IMR-90 (cell line): ENCODE measurements around the gene USP36. TPM values are rescaled to one million over a fixed set of nuclear protein-coding genes. Genes with fewer than 3 reads are reported as not detected.

ENCODE experiments used
- ATAC-seq: fragments of 200-7000 bp; cut with Tn5 transposase; 2 replicates; pipeline ENCODE4 v1.9.1; 2020; ENCODE audit warnings: low read depth, mild to moderate bottlenecking, moderate library complexity
- BruUV-seq: library from RNA; stranded (reverse); fragments of 400-500 nt; replicated peaks from 2 replicates; lab custom pipeline; 2021; lab: Mats Ljungman, UMichigan
- CTCF ChIA-PET: fragments of 300-600 bp; formaldehyde crosslinking; extraction: SDS; loops from one replicate; lab custom pipeline; 2021; ENCODE audit warnings: antibody characterized with exemption; lab: Yijun Ruan, JAX
- POLR2A ChIA-PET: fragments of 300-600 bp; sonication (Branson Sonifier 250); formaldehyde crosslinking; loops from one replicate; lab custom pipeline; 2022; ENCODE audit warnings: antibody characterized with exemption; ENCODE audit not compliant: unreplicated experiment; lab: Charles Lee
- DNase-seq: peaks from one replicate; pipeline ENCODE4 v3.0.0; 2013
- H2AFZ ChIP-seq: replicated peaks from 2 replicates; pipeline ENCODE3; 2013; ENCODE audit warnings: low read length, mild to moderate bottlenecking; ENCODE audit not compliant: poor library complexity
- H2AK5ac ChIP-seq: 2 replicates; pipeline ENCODE4 v1.6.1; 2013; ENCODE audit warnings: low read depth, low read length, inconsistent platforms
- H2AK9ac ChIP-seq: replicated peaks from 2 replicates; pipeline ENCODE3; 2013; ENCODE audit warnings: mild to moderate bottlenecking, low read depth, low read length, moderate library complexity; ENCODE audit not compliant: poor library complexity
- H2BK120ac ChIP-seq: 2 replicates; pipeline ENCODE4 v1.6.1; 2013; ENCODE audit warnings: low read depth, low read length, inconsistent platforms
- H2BK15ac ChIP-seq: 3 replicates; pipeline ENCODE4 v1.6.1; 2013; ENCODE audit warnings: low read depth, low read length, inconsistent platforms
- H2BK20ac ChIP-seq: 2 replicates; pipeline ENCODE4 v1.6.1; 2013; ENCODE audit warnings: low read depth, mild to moderate bottlenecking, inconsistent platforms, low read length, moderate library complexity
- H2BK5ac ChIP-seq: 2 replicates; pipeline ENCODE4 v1.6.1; 2013; ENCODE audit warnings: mild to moderate bottlenecking, low read depth, low read length, inconsistent platforms; ENCODE audit not compliant: poor library complexity, severe bottlenecking
- H3K14ac ChIP-seq: replicated peaks from 2 replicates; pipeline ENCODE4 v1.6.1; 2013; ENCODE audit warnings: low read depth, low read length, inconsistent platforms
- H3K18ac ChIP-seq: 2 replicates; pipeline ENCODE4 v1.6.1; 2013; ENCODE audit warnings: low read depth, low read length, control low read depth
- H3K23ac ChIP-seq: 2 replicates; pipeline ENCODE4 v1.6.1; 2013; ENCODE audit warnings: low read depth, low read length, inconsistent platforms
- H3K27ac ChIP-seq: 2 replicates; pipeline ENCODE4 v1.5.1; 2013; ENCODE audit warnings: mild to moderate bottlenecking, control low read depth, low read length; ENCODE audit not compliant: insufficient read depth
- H3K27me3 ChIP-seq: 2 replicates; pipeline ENCODE4 v1.6.1; 2013; ENCODE audit warnings: low read length; ENCODE audit not compliant: control insufficient read depth, insufficient read depth
- H3K36me3 ChIP-seq: 2 replicates; pipeline ENCODE4 v1.6.1; 2013; ENCODE audit warnings: low read length, mixed read lengths; ENCODE audit not compliant: control insufficient read depth, insufficient read depth
- H3K4ac ChIP-seq: 2 replicates; pipeline ENCODE4 v1.6.1; 2013; ENCODE audit warnings: low read depth, low read length, inconsistent platforms
- H3K4me1 ChIP-seq: 2 replicates; pipeline ENCODE4 v1.6.1; 2013; ENCODE audit warnings: low read length, mixed read lengths; ENCODE audit not compliant: control insufficient read depth, insufficient read depth
- H3K4me2 ChIP-seq: 2 replicates; pipeline ENCODE4 v1.6.1; 2013; ENCODE audit warnings: low read depth, mild to moderate bottlenecking, control low read depth, low read length, moderate library complexity
- H3K4me3 ChIP-seq: 2 replicates; pipeline ENCODE4 v1.5.1; 2013; ENCODE audit warnings: low read depth, mild to moderate bottlenecking, control low read depth, low read length, moderate library complexity; ENCODE audit not compliant: insufficient read depth
- H3K56ac ChIP-seq: 2 replicates; pipeline ENCODE4 v1.6.1; 2013; ENCODE audit warnings: low read length, inconsistent platforms; ENCODE audit not compliant: insufficient read depth; ENCODE audit errors: extremely low read depth
- H3K79me1 ChIP-seq, 2 experiments: 2 replicates each; pipeline ENCODE4 v1.6.1; 2013; ENCODE audit warnings: low read length in 2 of 2, inconsistent platforms in 1 of 2, low read depth in 1 of 2
- H3K9ac ChIP-seq: 2 replicates; pipeline ENCODE4 v1.6.1; 2013; ENCODE audit warnings: low read depth, low read length, control low read depth
- H3K9me1 ChIP-seq: 2 replicates; pipeline ENCODE4 v1.6.1; 2013; ENCODE audit warnings: low read length, inconsistent platforms; ENCODE audit not compliant: insufficient read depth
- H3K9me3 ChIP-seq: 2 replicates; pipeline ENCODE4 v1.6.1; 2013; ENCODE audit warnings: low read length; ENCODE audit not compliant: control insufficient read depth, insufficient read depth
- H4K20me1 ChIP-seq: 2 replicates; pipeline ENCODE4 v1.6.1; 2013; ENCODE audit warnings: low read length, inconsistent platforms; ENCODE audit not compliant: insufficient read depth
- H4K5ac ChIP-seq: 2 replicates; pipeline ENCODE4 v1.6.1; 2013; ENCODE audit warnings: mild to moderate bottlenecking, low read depth, low read length, control low read depth
- H4K8ac ChIP-seq, 2 experiments: 2 replicates each; pipeline ENCODE4 v1.6.1; 2013; ENCODE audit warnings: low read depth in 2 of 2, low read length in 2 of 2, control low read depth in 1 of 2, inconsistent platforms in 1 of 2
- H4K91ac ChIP-seq: 2 replicates; pipeline ENCODE4 v1.6.1; 2013; ENCODE audit warnings: low read depth, low read length, inconsistent platforms; ENCODE audit not compliant: insufficient read depth
- FOS ChIP-seq: fragments of 150-350 bp; IDR thresholded peaks from 2 replicates; pipeline ENCODE4 v1.6.1; 2016; ENCODE audit warnings: low read depth, low read length
- SMC3 ChIP-seq: fragments of 150-350 bp; IDR thresholded peaks from 2 replicates; pipeline ENCODE4 v1.6.1; 2016; ENCODE audit warnings: low read depth, mild to moderate bottlenecking, antibody characterized with exemption, low read length, moderate library complexity
- WGBS, 2 experiments: methylation state at CpG; one replicate each; pipeline versions ENCODE4 v1.1.5 to v1.1.7; 2013; ENCODE audit warnings: missing lambda C conversion rate in 2 of 2; ENCODE audit not compliant: insufficient read length in 1 of 2; ENCODE audit errors: extremely low coverage in 2 of 2; 5-methylcytosine and 5-hydroxymethylcytosine counted together
- dilution Hi-C: fragments of 300-500 bp; cut with HindIII; formaldehyde crosslinking; loops from one replicate; pipeline ENCODE4 v1.14.3; 2018; ENCODE audit warnings: low sequenced_read_pairs; ENCODE audit not compliant: unreplicated experiment
- in situ Hi-C: fragments of 300-500 bp; cut with MboI; formaldehyde crosslinking; loops from 3 replicates; pipeline ENCODE4 v1.14.3; 2019; ENCODE audit warnings: low sequenced_read_pairs, inconsistent platforms, mixed read lengths
- intact Hi-C: fragments of 100-400 bp; cut with micrococcal nuclease; formaldehyde crosslinking; loops from 2 replicates; pipeline ENCODE4 v1.10.0; 2022
- polyA plus RNA-seq, 3 experiments: library from polyadenylated mRNA; depleted of rRNA; stranded (reverse); fragments of >200 nt; gene quantifications; 2 replicates each; pipeline ENCODE4 v1.2.3, GENCODE V29; 2012; ENCODE audit warnings: low replicate concordance in 1 of 3
- total RNA-seq: library from RNA; depleted of rRNA; stranded (reverse); fragments of >200 nt; gene quantifications from 2 replicates; pipeline ENCODE4 v1.2.3, GENCODE V29; 2012

Gene USP36
- total and polyA plus RNA-seq, 2 of the 4 experiments (the other 2 are of a cell fraction): 30.6 to 38.3 TPM

DNA sequence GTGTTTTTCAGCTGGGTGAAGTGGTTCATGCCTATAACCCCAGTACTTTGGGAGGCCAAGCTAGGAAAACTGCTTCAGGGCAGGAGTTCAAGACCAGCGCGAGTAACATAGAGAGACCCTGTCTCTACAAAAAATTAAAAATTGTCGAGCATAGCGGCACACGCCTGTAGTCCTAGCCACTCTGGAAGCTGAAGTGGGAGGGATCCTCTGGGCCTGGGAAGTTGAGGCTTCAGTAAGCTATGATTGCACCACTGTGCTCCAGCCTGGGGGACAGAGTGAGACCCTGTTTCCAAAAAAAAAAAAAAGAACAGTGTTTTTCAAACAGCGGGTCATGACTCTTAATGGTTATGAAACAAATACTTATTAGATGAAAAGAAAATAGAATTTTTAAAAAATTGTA is 56.3 kb downstream of the USP36 start:
- H3K4me3 ChIP-seq: no peak overlapping the region
- no peak overlapping the region for H4K91ac ChIP-seq
- dilution Hi-C loops (no loop called here), in situ Hi-C loops (no loop called here), intact Hi-C loops (no loop called here)
- H4K20me1 ChIP-seq: 0 out of 2 replicates have a peak, but pooled peaks cover 17% of the 10 kb centered on the region
- H3K9ac ChIP-seq: no peak overlapping the region
- no peak for TF ChIP-seq SMC3
- TF ChIP-seq FOS: no peak
- ATAC-seq: no peak
- ChIA-PET POLR2A (interaction anchor here (0.6 kb wide), 1 partner anchor 14 kb away, joined by 6 read pairs; no protein-coding TSS in a partner anchor), CTCF (no interaction called here)
- H3K14ac ChIP-seq: no peak overlapping the region
- no peaks in the 10 kb centered on the region for H3K27me3 ChIP-seq
- no CpG with 5 or more reads among the region's 6 CpGs for WGBS, 2 experiments
- no peak overlapping the region for H2AK5ac ChIP-seq
- H2AK9ac ChIP-seq: no peak overlapping the region
- H3K4ac ChIP-seq: no peak overlapping the region
- no peak overlapping the region for H3K56ac ChIP-seq
- peaks cover 15 to 28% of the 10 kb centered on the region in 2 experiments for H3K79me1 ChIP-seq
- no peak overlapping the region for H4K8ac ChIP-seq
- H3K27ac ChIP-seq: no peak overlapping the region
- H3K23ac ChIP-seq: no peak overlapping the region
- no peaks in the 10 kb centered on the region for H3K36me3 ChIP-seq
- H3K4me1 ChIP-seq: peaks cover 3% of the 10 kb centered on the region
- no peak overlapping the region for H2BK20ac ChIP-seq
- H2BK5ac ChIP-seq: no peak overlapping the region
- peaks cover 17% of the 10 kb centered on the region for H3K9me1 ChIP-seq
- H2BK120ac ChIP-seq: no peak overlapping the region
- H2BK15ac ChIP-seq: no peak overlapping the region
- no peaks in the 10 kb centered on the region for H3K9me3 ChIP-seq
- no peak overlapping the region for H3K4me2 ChIP-seq
- no peak for DNase-seq
- no peak overlapping the region for H4K5ac ChIP-seq
- no TSS peak for BruUV-seq
- H3K18ac ChIP-seq: no peak overlapping the region
- H2AFZ ChIP-seq: no peak overlapping the region
